Activated T-cell treated with anti-CD3 and anti-CD28 coated beads, Interleukin-2, amount 50 U/mL, for 24 hours (primary cell): ENCODE results near the gene ACTR6.
"Not testable (repeated sequence)": the region's sequence is repeated elsewhere in the genome, so short reads cannot be mapped to it uniquely, and the experiment has no call there.

Experiments used
- DNase-seq: peaks from one replicate; pipeline ENCODE4 v3.0.0-alpha.2; 2020
- H3K27ac Mint-ChIP-seq: 2 replicates; pipeline ENCODE4 v1.8.0; 2020; ENCODE audit warnings: mild to moderate bottlenecking, mixed read lengths
- H3K27me3 Mint-ChIP-seq: 2 replicates; pipeline ENCODE4 v1.8.0; 2020; ENCODE audit warnings: mixed read lengths
- H3K36me3 Mint-ChIP-seq: 2 replicates; pipeline ENCODE4 v1.8.0; 2020; ENCODE audit warnings: low read depth, mixed read lengths
- H3K4me1 Mint-ChIP-seq: 2 replicates; pipeline ENCODE4 v1.8.0; 2020; ENCODE audit warnings: low read depth, mixed read lengths
- H3K4me3 Mint-ChIP-seq: 2 replicates; pipeline ENCODE4 v1.8.0; 2020; ENCODE audit warnings: mild to moderate bottlenecking, moderate library complexity, mixed read lengths
- H3K9me3 Mint-ChIP-seq: 2 replicates; pipeline ENCODE4 v1.8.0; 2020; ENCODE audit warnings: mixed read lengths

ACTR6 gene

DNA sequence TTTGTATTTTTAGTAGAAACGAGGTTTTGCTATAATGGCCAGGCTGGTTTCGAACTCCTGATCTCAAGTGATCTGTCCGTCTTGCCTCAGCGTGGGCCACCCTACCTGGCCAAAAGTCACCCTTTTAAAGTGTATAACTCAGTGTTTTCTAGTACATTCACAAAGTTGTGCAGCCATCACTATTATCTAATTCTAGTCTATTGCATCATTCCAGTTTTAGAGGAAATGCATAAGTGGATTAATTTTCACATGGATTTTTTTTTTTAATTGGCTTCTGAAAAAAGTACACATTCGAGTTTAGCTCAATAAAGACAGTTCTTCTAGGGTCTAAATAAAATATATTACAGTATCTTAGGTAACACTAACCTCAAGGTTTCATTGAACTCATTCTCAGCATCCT is 62.5 kb downstream of the ACTR6 start:
- no peak overlapping the region for H3K27ac Mint-ChIP-seq

GRCh38 chr12:100265107-100265506 is 64.5 kb downstream of the ACTR6 start:
- not testable (repeated sequence) for H3K27ac Mint-ChIP-seq, H3K4me3 Mint-ChIP-seq, H3K9me3 Mint-ChIP-seq, H3K27me3 Mint-ChIP-seq, DNase-seq
- H3K36me3 Mint-ChIP-seq: peaks cover 15% of the 10 kb centered on the region
- peaks cover 19% of the 10 kb centered on the region for H3K4me1 Mint-ChIP-seq

More for the DNA sequence above, 62.5 kb downstream of the ACTR6 start:
- H3K9me3 Mint-ChIP-seq: no peaks in the 10 kb centered on the region
- H3K4me1 Mint-ChIP-seq: peaks cover 4% of the 10 kb centered on the region
- H3K4me3 Mint-ChIP-seq: no peak overlapping the region
- peaks cover 11% of the 10 kb centered on the region for H3K36me3 Mint-ChIP-seq
- H3K27me3 Mint-ChIP-seq: no peaks in the 10 kb centered on the region
- DNase-seq: no peak

DNA sequence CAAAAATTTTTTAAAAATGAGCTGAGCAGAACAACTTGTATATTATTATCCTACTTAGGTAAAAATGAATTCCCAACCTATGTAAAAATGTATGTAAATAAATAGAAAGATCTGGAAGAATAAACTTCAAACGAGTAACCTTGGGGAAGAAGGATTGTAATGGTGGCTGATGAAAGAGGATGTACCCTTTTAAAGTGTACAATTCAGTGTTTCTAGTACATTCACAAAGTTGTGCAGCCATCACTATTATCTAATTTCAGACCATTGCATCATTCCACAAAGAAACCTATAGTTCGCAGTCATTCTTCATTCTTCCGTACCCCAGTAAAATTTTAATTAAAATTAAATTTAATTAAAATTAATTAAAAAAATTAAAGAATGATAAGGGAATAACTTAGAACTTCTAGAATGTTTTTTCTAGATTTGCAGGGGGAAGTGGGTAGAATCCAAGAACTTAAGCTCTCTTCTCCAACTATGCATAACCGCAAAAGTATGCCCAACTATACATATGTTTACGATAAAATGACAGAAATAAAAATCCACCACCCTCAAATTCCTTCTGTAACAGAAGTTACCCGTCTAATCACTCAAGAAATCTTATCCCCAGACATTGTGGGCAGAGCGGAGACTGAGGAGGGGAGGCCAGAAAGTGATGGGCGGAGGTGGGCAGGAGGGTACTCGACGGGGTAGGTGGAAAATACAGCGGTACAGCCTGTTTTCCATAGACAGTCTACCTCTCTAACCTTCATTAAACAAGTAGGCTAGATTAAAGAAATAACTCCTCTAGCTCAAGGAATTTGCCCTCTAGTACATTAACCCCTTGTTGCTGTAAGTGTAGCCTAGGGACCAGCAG is 65.3 kb downstream of the ACTR6 start:
- Mint-ChIP-seq H3K27ac (peak overlapping the region; percentile 99), H3K27me3 (no peaks in the 10 kb centered on the region), H3K36me3 (peaks cover 18% of the 10 kb centered on the region), H3K4me3 (peak overlapping the region; percentile 97), H3K4me1 (peaks cover 25% of the 10 kb centered on the region), H3K9me3 (no peaks in the 10 kb centered on the region)
- no peak for DNase-seq

GRCh38 chr12:100266585-100266834 is 65.9 kb downstream of the ACTR6 start:
- peaks cover 21% of the 10 kb centered on the region for H3K36me3 Mint-ChIP-seq
- H3K4me1 Mint-ChIP-seq: peaks cover 27% of the 10 kb centered on the region
- peak overlapping the region; percentile 97 for H3K4me3 Mint-ChIP-seq
- H3K9me3 Mint-ChIP-seq: no peaks in the 10 kb centered on the region
- H3K27me3 Mint-ChIP-seq: no peaks in the 10 kb centered on the region
- peak overlapping the region; percentile 99 for H3K27ac Mint-ChIP-seq
- no peak for DNase-seq

DNA sequence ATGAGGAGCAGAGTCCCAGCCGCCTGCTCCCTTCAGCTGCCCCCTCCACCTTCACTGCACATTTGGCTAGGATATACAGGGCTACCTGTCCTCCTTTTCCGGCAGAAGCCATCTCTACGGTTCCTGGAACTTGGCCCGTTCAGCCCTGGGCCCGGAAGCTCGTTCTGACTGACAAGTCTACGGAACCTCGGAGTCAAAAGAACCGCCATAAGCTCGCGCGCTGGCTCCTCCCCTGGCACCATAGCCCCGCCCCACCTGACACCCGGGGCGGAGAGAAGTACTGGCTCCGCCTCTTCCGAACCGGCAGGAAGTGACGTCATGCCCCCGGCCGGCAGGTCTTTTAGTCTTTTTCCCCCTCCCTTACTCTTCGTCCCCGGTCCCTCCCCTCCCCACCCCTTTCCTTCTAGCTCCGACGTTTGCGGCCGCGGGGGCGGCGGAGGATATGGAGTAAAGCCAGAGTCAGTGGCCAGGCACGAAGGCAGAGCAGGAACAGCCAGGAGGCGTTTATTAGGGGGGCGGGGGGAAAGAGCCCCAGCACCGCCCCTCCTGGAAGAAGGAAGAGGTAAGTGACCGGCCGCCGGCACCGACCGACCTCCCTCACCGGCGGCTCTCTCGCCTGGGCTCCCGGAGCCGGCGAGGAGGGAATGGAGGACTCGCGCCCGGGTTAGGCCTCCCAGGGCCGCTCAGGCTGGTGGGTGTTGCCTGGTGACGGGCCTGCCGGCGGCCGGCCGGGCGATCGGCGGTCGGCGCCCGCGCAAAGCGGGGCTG is 66.4 kb downstream of the ACTR6 start, which contains the start of the genes DEPDC4 and SCYL2:
TSS of gene DEPDC4 (minus strand) at position 245 of the 768 bp plus-strand sequence. CDS start at position 242, 3 bp downstream.
TSS of gene SCYL2 (plus strand) at position 343 of the 768 bp plus-strand sequence. CDS start 15,794 bp downstream, outside the sequence.
- peak; percentile 96 for DNase-seq
- Mint-ChIP-seq H3K27me3 (no peaks in the 10 kb centered on the region), H3K9me3 (no peaks in the 10 kb centered on the region), H3K36me3 (peaks cover 23% of the 10 kb centered on the region), H3K27ac (peak within 1 kb of the TSS; percentile 99), H3K4me1 (peaks cover 32% of the 10 kb centered on the region), H3K4me3 (peak within 1 kb of the TSS; percentile 97)

DNA sequence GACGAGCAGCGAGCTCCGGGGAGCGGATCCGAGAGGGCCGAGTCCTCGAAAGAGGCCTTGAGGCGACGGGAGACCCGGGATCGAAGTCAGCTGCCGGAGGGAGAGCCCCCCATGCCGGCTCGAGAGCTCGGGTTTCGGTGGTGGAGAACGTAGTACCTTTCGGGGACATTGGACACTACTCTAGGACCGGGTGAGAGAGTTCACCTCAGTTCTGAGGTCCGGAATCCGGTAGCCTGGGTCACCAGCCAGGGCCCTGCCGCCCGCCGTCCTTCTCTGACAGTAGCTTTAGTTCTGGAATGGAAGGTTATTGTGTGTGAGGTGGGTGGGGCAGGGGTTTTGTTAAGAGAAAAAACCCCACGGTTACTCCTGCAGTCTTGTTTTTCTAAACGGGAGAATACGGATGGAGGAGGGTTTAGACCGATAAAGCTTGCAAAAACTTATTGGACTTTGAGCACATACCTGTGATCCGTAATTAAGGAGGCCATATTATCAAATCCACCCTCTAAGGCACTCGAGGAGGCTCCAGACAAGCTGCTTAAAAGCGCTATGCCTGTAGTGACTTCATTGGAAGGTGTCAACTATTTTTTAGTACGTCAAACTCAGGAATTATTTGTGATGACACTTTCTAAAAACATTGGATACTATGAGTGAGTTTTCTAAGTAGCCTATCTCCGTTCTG is 67.1 kb downstream of the ACTR6 start:
- no peaks in the 10 kb centered on the region for H3K27me3 Mint-ChIP-seq
- H3K27ac Mint-ChIP-seq: peak overlapping the region; percentile 99
- peak overlapping the region; percentile 97 for H3K4me3 Mint-ChIP-seq
- no peaks in the 10 kb centered on the region for H3K9me3 Mint-ChIP-seq
- H3K36me3 Mint-ChIP-seq: peaks cover 28% of the 10 kb centered on the region
- DNase-seq: no peak
- H3K4me1 Mint-ChIP-seq: peaks cover 37% of the 10 kb centered on the region

DNA sequence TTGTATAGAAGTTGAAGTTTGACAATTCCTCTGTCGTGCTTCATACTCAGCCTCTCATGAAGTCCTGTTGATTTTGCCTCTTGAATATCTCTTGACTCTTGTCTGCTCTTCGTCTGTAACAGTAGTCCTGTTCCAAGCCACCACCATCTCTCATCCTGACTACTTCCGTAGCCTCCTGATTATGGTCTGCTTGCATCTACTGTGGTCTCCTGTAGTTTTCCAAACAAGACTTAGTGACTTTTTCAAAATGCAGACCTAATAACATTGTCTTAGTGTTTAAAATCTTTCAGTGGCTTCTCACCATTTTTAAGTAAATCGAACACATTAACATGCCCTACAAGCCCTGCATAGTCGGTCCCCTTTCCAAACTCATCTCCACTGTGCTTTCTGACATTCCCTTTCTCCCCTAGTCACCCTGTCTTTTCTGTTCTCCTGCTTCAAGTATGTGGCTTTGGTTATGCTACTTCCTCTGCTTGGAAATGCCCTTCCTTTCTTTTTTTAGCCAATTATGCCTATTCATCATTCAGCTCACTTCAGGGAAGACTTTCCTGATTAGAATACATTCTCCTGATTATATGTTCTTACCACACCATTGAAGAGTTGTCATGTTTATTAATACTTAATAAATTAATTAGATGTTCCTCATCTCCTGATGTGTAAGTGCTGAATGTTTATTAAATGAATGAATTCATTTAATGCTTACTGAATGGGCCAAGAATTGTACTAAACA is 68.4 kb downstream of the ACTR6 start:
- Mint-ChIP-seq H3K27ac (peak overlapping the region; percentile 3), H3K4me1 (peaks cover 50% of the 10 kb centered on the region), H3K27me3 (no peaks in the 10 kb centered on the region), H3K36me3 (peaks cover 28% of the 10 kb centered on the region), H3K9me3 (no peaks in the 10 kb centered on the region), H3K4me3 (peak overlapping the region; percentile 97)
- no peak for DNase-seq

GRCh38 chr12:100273782-100274181 is 73.2 kb downstream of the ACTR6 start:
- peaks cover 29% of the 10 kb centered on the region for H3K36me3 Mint-ChIP-seq
- peaks cover 61% of the 10 kb centered on the region for H3K4me1 Mint-ChIP-seq
- H3K4me3 Mint-ChIP-seq: no peak overlapping the region
- H3K27ac Mint-ChIP-seq: no peak overlapping the region
- H3K27me3 Mint-ChIP-seq: no peaks in the 10 kb centered on the region
- no peaks in the 10 kb centered on the region for H3K9me3 Mint-ChIP-seq
- no peak for DNase-seq
